HepG2 (cell line): ENCODE results near the gene NAV2. TPM values are rescaled to one million over a fixed set of nuclear protein-coding genes. Genes with fewer than 3 reads are reported as not detected.
A peak's percentile ranks its signal among the peaks of the same experiment; 100 is the strongest.

Source experiments
- CHD2 ChIP-seq: IDR thresholded peaks from 2 replicates; pipeline ENCODE4 v1.6.1; 2011; ENCODE audit warnings: low read depth, low read length, improper control_type of control experiment
- EZH2 ChIP-seq: conservative IDR thresholded peaks from 2 replicates; pipeline ENCODE4 v1.6.1; 2012; ENCODE audit warnings: mild to moderate bottlenecking, low read depth, low read length, moderate library complexity
- HMG20A ChIP-seq: IDR thresholded peaks from 2 replicates; pipeline ENCODE4 v1.6.1; 2016; ENCODE audit warnings: borderline replicate concordance
- JUND ChIP-seq: sonication (generic); formaldehyde crosslinking; IDR thresholded peaks from 2 replicates; pipeline ENCODE4 v1.8.0; 2022; ENCODE audit warnings: mild to moderate bottlenecking, missing genetic modification reagents
- MXI1 ChIP-seq: IDR thresholded peaks from 3 replicates; pipeline ENCODE4 v1.6.1; 2012; ENCODE audit warnings: low read depth, low read length, inconsistent platforms, borderline replicate concordance
- NCOR1 ChIP-seq: fragments of 200-600 bp; sonication (generic); IDR thresholded peaks from 2 replicates; pipeline ENCODE4 v1.7.0; 2017; ENCODE audit warnings: antibody characterized with exemption, low read length, borderline replicate concordance
- PAWR ChIP-seq: sonication (generic); formaldehyde crosslinking; IDR thresholded peaks from 2 replicates; pipeline ENCODE4 v1.4.0; 2020; ENCODE audit warnings: missing genetic modification reagents, mild to moderate bottlenecking, borderline replicate concordance
- PAXIP1 ChIP-seq: sonication (generic); formaldehyde crosslinking; conservative IDR thresholded peaks from 2 replicates; pipeline ENCODE4 v1.4.0; 2020; ENCODE audit warnings: mild to moderate bottlenecking, missing genetic modification reagents, moderate library complexity
- PHF5A ChIP-seq: IDR thresholded peaks from one replicate; pipeline ENCODE4 v1.6.1; 2018; ENCODE audit warnings: low read depth, missing genetic modification reagents; ENCODE audit not compliant: unreplicated experiment
- PLSCR1 ChIP-seq: sonication (generic); formaldehyde crosslinking; IDR thresholded peaks from 2 replicates; pipeline ENCODE4 v1.5.0; 2020; ENCODE audit warnings: missing genetic modification reagents, mild to moderate bottlenecking, borderline replicate concordance
- RXRA ChIP-seq: sonication (generic); formaldehyde crosslinking; IDR thresholded peaks from 2 replicates; pipeline ENCODE4 v1.5.1; 2020; ENCODE audit warnings: missing genetic modification reagents
- SRF ChIP-seq: IDR thresholded peaks from 2 replicates; pipeline ENCODE4 v1.6.1; 2011; ENCODE audit warnings: mild to moderate bottlenecking, low read depth, low read length, moderate library complexity
- TFDP2 ChIP-seq: sonication (generic); formaldehyde crosslinking; IDR thresholded peaks from 2 replicates; pipeline ENCODE4 v1.4.0; 2020; ENCODE audit warnings: missing genetic modification reagents
- YEATS2 ChIP-seq: sonication (generic); formaldehyde crosslinking; IDR thresholded peaks from 2 replicates; pipeline ENCODE4 v1.4.0; 2020; ENCODE audit warnings: missing genetic modification reagents, borderline replicate concordance
- ZNF121 ChIP-seq: sonication (generic); formaldehyde crosslinking; IDR thresholded peaks from 2 replicates; pipeline ENCODE4 v1.5.0; 2020; ENCODE audit warnings: mild to moderate bottlenecking, missing genetic modification reagents
- ZNF276 ChIP-seq: sonication (generic); formaldehyde crosslinking; IDR thresholded peaks from 2 replicates; pipeline ENCODE4 v1.4.0; 2020; ENCODE audit warnings: mild to moderate bottlenecking, low read depth, missing genetic modification reagents
- ZNF367 ChIP-seq: sonication (generic); formaldehyde crosslinking; IDR thresholded peaks from 2 replicates; pipeline ENCODE4 v1.4.0; 2020; ENCODE audit warnings: missing genetic modification reagents, borderline replicate concordance
- ZNF576 ChIP-seq: sonication (generic); formaldehyde crosslinking; IDR thresholded peaks from 2 replicates; pipeline ENCODE4 v1.4.0; 2020; ENCODE audit warnings: mild to moderate bottlenecking, missing genetic modification reagents
- ZNF580 ChIP-seq: IDR thresholded peaks from 2 replicates; pipeline ENCODE4 v1.6.1; 2016; ENCODE audit warnings: low read depth, borderline replicate concordance
- ZNF740 ChIP-seq: sonication (generic); formaldehyde crosslinking; IDR thresholded peaks from 2 replicates; pipeline ENCODE4 v1.4.0; 2020; ENCODE audit warnings: missing genetic modification reagents
- ZNF768 ChIP-seq: sonication (generic); formaldehyde crosslinking; IDR thresholded peaks from 2 replicates; pipeline ENCODE4 v1.4.0; 2020; ENCODE audit warnings: missing genetic modification reagents
- polyA plus RNA-seq, 8 experiments: library from polyadenylated mRNA; depleted of rRNA in 3 of 8; stranded (reverse) in 7 of 8; unstranded in 1 of 8; fragments of >200 nt; fragmentation: Illumina TruSeq in 4 of 8; extraction: Trizol in 4 of 8; gene quantifications; 2 replicates each; pipeline versions ENCODE4 v1.2.1 to v1.2.3, GENCODE V29; 2011 to 2016; ENCODE audit warnings: low read depth in 4 of 8, missing spikeins in 1 of 8, mixed read lengths in 1 of 8; ENCODE audit not compliant: insufficient read depth in 1 of 8
- total RNA-seq, 5 experiments: library from RNA; depleted of rRNA; stranded (reverse); fragments of >200 nt; fragmentation: Illumina TruSeq; extraction: Trizol; gene quantifications; 2 replicates each; pipeline ENCODE4 v1.2.3, GENCODE V29; 2016; ENCODE audit warnings: low read depth in 1 of 5

The NAV2 gene
- total and polyA plus RNA-seq, 2 of the 13 experiments (the other 11 are each of a cell fraction or from before 2014, with no cell fraction given) = 9.3 to 34.6 TPM

- TF ChIP-seq EZH2 (no peak), ZNF580 (CRISPR knock-in tag) (0 out of 2 replicates have a peak, but pooled peaks have one; percentile 30), SRF (no peak), ZNF276 (CRISPR knock-in tag) (no peak), HMG20A (CRISPR knock-in tag) (peak; percentile 15; the same call in 1 of the 2 replicates), CHD2 (no peak), ZNF121 (CRISPR knock-in tag) (no peak), ZNF576 (CRISPR knock-in tag) (no peak), PHF5A (CRISPR knock-in tag) (no peak), NCOR1 (no peak), PAWR (CRISPR knock-in tag) (no peak), YEATS2 (CRISPR knock-in tag) (no peak), TFDP2 (CRISPR knock-in tag) (no peak), RXRA (no peak), PAXIP1 (CRISPR knock-in tag) (peak; percentile 84), ZNF740 (no peak), PLSCR1 (CRISPR knock-in tag) (no peak), MXI1 (no peak), ZNF367 (CRISPR knock-in tag) (no peak), ZNF768 (CRISPR knock-in tag) (0 out of 2 replicates have a peak, but pooled peaks have one; percentile 21), JUND (CRISPR knock-in tag) (no peak)
Measured at GRCh38 chr11:20084921-20085814, 372.5 kb downstream of the NAV2 start (continued).
